A549 (cell line): ENCODE results near the gene EMB. TPM values are rescaled to one million over a fixed set of nuclear protein-coding genes. Genes with fewer than 3 reads are reported as not detected.
"Not testable (repeated sequence)": the region's sequence is repeated elsewhere in the genome, so short reads cannot be mapped to it uniquely, and the experiment has no call there.

Experiments used
- ATAC-seq, 2 experiments: fragments of 200-7000 bp in 1 of 2; fragments of >200 bp in 1 of 2; cut with Nextera tagmentation in 1 of 2; cut with Tn5 transposase in 1 of 2; 3 replicates each; pipeline versions ENCODE4 v1.8.0 to v1.9.1; 2018 to 2020; ENCODE audit warnings: mild to moderate bottlenecking in 1 of 2, moderate library complexity in 1 of 2
- CTCF ChIA-PET: fragments of 300-600 bp; sonication (Branson Sonifier 250); formaldehyde crosslinking; extraction: SDS; loops from one replicate; lab custom pipeline; 2021; ENCODE audit warnings: antibody characterized with exemption, inconsistent platforms; lab: Yijun Ruan, JAX
- POLR2A ChIA-PET: fragments of 350-600 bp; formaldehyde crosslinking; extraction: SDS; loops from one replicate; lab custom pipeline; 2021; ENCODE audit warnings: antibody characterized with exemption, inconsistent platforms; lab: Yijun Ruan, JAX
- DNase-seq, 2 experiments: peaks; one replicate each; pipeline versions ENCODE4 v3.0.0 to v3.0.0-alpha.2; 2011 to 2016; ENCODE audit warnings: low read depth in 1 of 2, low spot score in 1 of 2
- FAIRE-seq: peaks from 2 replicates; lab custom pipeline; 2011; peaks lifted over from hg19 to GRCh38; lab: Jason Lieb, UNC
- H3K27ac ChIP-seq, 2 experiments: fragments of >200 bp; sonication (Bioruptor Twin); formaldehyde crosslinking; 3 replicates each; pipeline ENCODE4 v1.5.1; 2016 to 2017
- H3K4me1 ChIP-seq: fragments of >200 bp; sonication (Bioruptor Twin); formaldehyde crosslinking; 3 replicates; pipeline ENCODE4 v1.6.1; 2016
- H3K4me2 ChIP-seq: fragments of >200 bp; sonication (Bioruptor Twin); formaldehyde crosslinking; 3 replicates; pipeline ENCODE4 v1.6.1; 2016
- H3K4me3 ChIP-seq: fragments of >200 bp; sonication (Bioruptor Twin); formaldehyde crosslinking; 3 replicates; pipeline ENCODE4 v1.5.1; 2016
- H3K9me3 ChIP-seq: fragments of >200 bp; sonication (Bioruptor Twin); formaldehyde crosslinking; 3 replicates; pipeline ENCODE4 v1.6.1; 2016
- BHLHE40 ChIP-seq: IDR thresholded peaks from 2 replicates; pipeline ENCODE4 v1.6.1; 2012; ENCODE audit warnings: low read depth, low read length, inconsistent platforms
- CBX2 ChIP-seq: fragments of 200-600 bp; sonication (generic); IDR thresholded peaks from 2 replicates; pipeline ENCODE4 v1.6.1; 2016; ENCODE audit warnings: low read depth, mild to moderate bottlenecking, borderline replicate concordance
- CHD2 ChIP-seq: fragments of 150-350 bp; IDR thresholded peaks from 2 replicates; pipeline ENCODE4 v1.6.1; 2014; ENCODE audit warnings: low read length; ENCODE audit not compliant: partially characterized antibody
- CHD4 ChIP-seq: fragments of 200-600 bp; sonication (generic); IDR thresholded peaks from 2 replicates; pipeline ENCODE4 v1.6.1; 2016; ENCODE audit warnings: antibody characterized with exemption, mild to moderate bottlenecking, borderline replicate concordance
- EHMT2 ChIP-seq: fragments of 200-600 bp; sonication (generic); IDR thresholded peaks from 2 replicates; pipeline ENCODE4 v1.6.1; 2016; ENCODE audit warnings: antibody characterized with exemption, low read depth, mild to moderate bottlenecking, moderate library complexity
- EP300 ChIP-seq, 2 experiments: fragments of >200 bp; sonication (Bioruptor Twin); formaldehyde crosslinking; IDR thresholded peaks; 2 replicates in 1 of 2; 3 replicates in 1 of 2; pipeline ENCODE4 v1.6.1; 2016 to 2017
- FOSB ChIP-seq: fragments of 250-450 bp; sonication (Bioruptor Pico); IDR thresholded peaks from 2 replicates; pipeline ENCODE4 v1.5.0; 2020; ENCODE audit warnings: mild to moderate bottlenecking, moderate library complexity
- FOXS1 ChIP-seq: fragments of 250-450 bp; sonication (Bioruptor Pico); IDR thresholded peaks from 2 replicates; pipeline ENCODE4 v1.5.0; 2020; ENCODE audit warnings: mild to moderate bottlenecking, moderate library complexity
- HDAC2 ChIP-seq: fragments of 200-600 bp; sonication (generic); IDR thresholded peaks from 2 replicates; pipeline ENCODE4 v1.6.1; 2016
- HOXB5 ChIP-seq: fragments of 250-450 bp; sonication (Bioruptor Pico); IDR thresholded peaks from 2 replicates; pipeline ENCODE4 v1.5.0; 2020; ENCODE audit warnings: mild to moderate bottlenecking, moderate library complexity
- KDM1A ChIP-seq: fragments of 200-600 bp; sonication (generic); IDR thresholded peaks from 2 replicates; pipeline ENCODE4 v1.6.1; 2016; ENCODE audit warnings: low read depth, mild to moderate bottlenecking
- MYC ChIP-seq: IDR thresholded peaks from 2 replicates; pipeline ENCODE4 v1.6.1; 2012; ENCODE audit warnings: mild to moderate bottlenecking, inconsistent platforms, low read length, improper control_type of control experiment, borderline replicate concordance
- NPAS2 ChIP-seq: fragments of 250-450 bp; sonication (Bioruptor Pico); IDR thresholded peaks from 2 replicates; pipeline ENCODE4 v1.8.0; 2022; ENCODE audit warnings: mild to moderate bottlenecking, moderate library complexity, borderline replicate concordance
- PHF8 ChIP-seq: fragments of 200-600 bp; sonication (generic); IDR thresholded peaks from 2 replicates; pipeline ENCODE4 v1.6.1; 2016; ENCODE audit warnings: low read depth, mild to moderate bottlenecking, antibody characterized with exemption, moderate library complexity, borderline replicate concordance
- POLR2AphosphoS2 ChIP-seq: conservative IDR thresholded peaks from 2 replicates; pipeline ENCODE4 v1.6.1; 2012; ENCODE audit warnings: low read length, improper control_type of control experiment, inconsistent platforms
- RCOR1 ChIP-seq: fragments of 150-350 bp; IDR thresholded peaks from 2 replicates; pipeline ENCODE4 v1.6.1; 2014; ENCODE audit warnings: antibody characterized with exemption, low read length, low read depth
- SMC3 ChIP-seq: fragments of >200 bp; sonication (Bioruptor Twin); formaldehyde crosslinking; IDR thresholded peaks from 3 replicates; pipeline ENCODE4 v1.6.1; 2018; ENCODE audit warnings: inconsistent platforms
- TP53 ChIP-seq: fragments of 250-450 bp; sonication (Bioruptor Pico); IDR thresholded peaks from 2 replicates; pipeline ENCODE4 v1.5.0; 2021; ENCODE audit warnings: mild to moderate bottlenecking, moderate library complexity
- ZFP36 ChIP-seq: fragments of 450-650 bp; IDR thresholded peaks from 2 replicates; pipeline ENCODE4 v1.6.1; 2014; ENCODE audit warnings: borderline replicate concordance; ENCODE audit not compliant: partially characterized antibody
- ZNF302 ChIP-seq: fragments of 250-450 bp; sonication (Bioruptor Pico); IDR thresholded peaks from 2 replicates; pipeline ENCODE4 v1.9.0; 2021; ENCODE audit warnings: inconsistent platforms, mild to moderate bottlenecking, moderate library complexity
- ZSCAN20 ChIP-seq: fragments of 250-450 bp; sonication (Bioruptor Pico); IDR thresholded peaks from 2 replicates; pipeline ENCODE4 v1.8.0; 2022; ENCODE audit warnings: mild to moderate bottlenecking, moderate library complexity
- WGBS: methylation state at CpG from one replicate; pipeline ENCODE4 v1.1.6; 2017; ENCODE audit errors: missing lambda C conversion rate; 5-methylcytosine and 5-hydroxymethylcytosine counted together
- polyA plus RNA-seq, 4 experiments: library from polyadenylated mRNA; depleted of rRNA in 3 of 4; stranded (reverse); fragments of >200 nt; fragmentation: RNase III in 1 of 4; extraction: RNeasy Plus Mini Kit Qiagen cat#74134 plus additional on column Dnase treatment in 1 of 4; gene quantifications; 2 replicates in 3 of 4; 3 replicates in 1 of 4; pipeline ENCODE4 v1.2.3, GENCODE V29; 2011 to 2017
- TF ChIP-seq, protein P1 (sequence below): fragments of 450-650 bp; IDR thresholded peaks from 2 replicates; pipeline ENCODE4 v1.6.1; 2014; ENCODE audit warnings: antibody characterized with exemption
- TF ChIP-seq, protein P2 (sequence below): fragments of 200-600 bp; sonication (generic); IDR thresholded peaks from 2 replicates; pipeline ENCODE4 v1.6.1; 2016; ENCODE audit warnings: antibody characterized with exemption, mild to moderate bottlenecking, moderate library complexity

The EMB gene
- polyA plus RNA-seq, 2 of the 4 experiments (the other 2 are of a cell fraction), result 5.2 to 11.9 TPM

DNA sequence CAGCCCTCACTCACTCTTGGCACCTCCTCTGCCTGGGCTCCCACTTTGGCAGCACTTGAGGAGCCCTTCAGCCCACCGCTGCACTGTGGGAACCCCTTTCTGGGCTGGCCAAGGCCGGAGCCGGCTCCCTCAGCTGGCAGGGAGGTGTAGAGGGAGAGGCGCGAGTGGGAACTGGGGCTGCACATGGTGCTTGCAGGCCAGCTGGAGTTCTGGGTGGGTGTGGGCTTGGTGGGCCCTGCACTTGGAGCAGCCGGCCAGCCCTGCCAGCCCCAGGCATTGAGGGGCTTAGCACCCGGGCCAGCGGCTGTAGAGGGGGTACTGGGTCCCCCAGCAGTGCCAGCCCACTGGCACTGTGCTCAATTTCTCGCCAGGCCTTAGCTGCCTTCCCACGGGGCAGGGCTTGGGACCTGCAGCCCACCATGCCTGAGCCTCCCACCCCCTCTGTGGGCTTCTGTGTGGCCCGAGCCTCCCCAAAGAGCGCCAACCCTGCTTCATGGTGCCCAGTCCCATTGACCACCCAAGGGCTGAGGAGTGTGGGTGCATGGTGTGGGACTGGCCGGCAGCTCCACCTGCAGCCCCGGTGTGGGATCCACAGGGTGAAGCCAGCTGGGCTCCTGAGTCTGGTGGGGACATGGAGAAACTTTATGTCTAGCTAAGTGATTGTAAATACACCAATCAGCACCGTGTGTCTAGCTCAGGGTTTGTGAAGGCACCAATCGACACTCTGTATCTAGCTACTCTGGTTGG lies 71.6 kb downstream of the EMB start:
- ATAC-seq, H3K4me1 ChIP-seq, FAIRE-seq, H3K9me3 ChIP-seq, H3K27ac ChIP-seq, H3K4me2 ChIP-seq, H3K4me3 ChIP-seq, POLR2A ChIA-PET, DNase-seq, CTCF ChIA-PET: not testable (repeated sequence)
- WGBS, result 32% methylated on average over 6 of the region's 16 CpGs

DNA sequence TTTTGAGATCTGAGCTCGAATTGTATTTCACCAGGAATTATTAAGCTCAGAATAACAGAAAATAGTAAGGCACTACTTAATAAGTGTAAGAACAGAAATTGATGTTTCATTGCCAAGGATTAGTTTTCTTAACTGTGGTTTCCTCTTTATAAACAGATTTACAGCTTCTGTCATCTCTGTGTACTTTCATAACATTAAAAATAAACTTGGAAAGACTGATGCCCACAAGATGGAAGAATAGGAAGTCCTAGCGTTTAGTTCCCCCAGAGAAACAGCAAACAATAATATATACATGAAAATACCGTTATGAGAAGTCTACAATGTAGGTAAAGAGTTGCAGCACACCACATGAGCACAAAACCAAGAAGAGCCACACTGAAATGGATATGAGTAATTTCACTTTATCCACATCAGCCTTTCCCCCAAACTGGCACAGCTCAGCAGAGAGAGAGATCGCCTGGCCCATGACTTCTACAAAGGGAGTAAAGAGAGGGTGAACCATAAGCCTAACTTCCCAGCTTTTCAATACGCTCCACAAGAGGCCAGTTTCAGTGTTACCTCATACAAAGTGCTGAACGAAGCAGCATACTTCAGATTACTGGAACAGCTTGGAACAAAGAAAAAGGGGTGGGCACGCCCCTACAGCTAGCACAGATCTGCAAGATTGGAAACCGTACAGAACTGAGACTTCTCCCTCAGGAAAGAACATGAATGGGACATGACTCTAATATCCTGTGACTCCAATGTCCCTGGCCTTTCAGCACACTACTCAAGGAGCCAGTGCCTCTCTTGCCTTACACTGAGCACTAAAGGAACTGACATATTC lies 75.4 kb downstream of the EMB start:
- FAIRE-seq (peak; percentile 78), ATAC-seq (no peak; a peak in 1 of 6 replicates), DNase-seq (no peak)
- POLR2A ChIA-PET, result no interaction called here
- H3K4me2 ChIP-seq, result no peak overlapping the region
- CTCF ChIA-PET, result no interaction called here
- TF ChIP-seq KDM1A (no peak), HOXB5 (CRISPR knock-in tag) (no peak), FOSB (CRISPR knock-in tag) (no peak), CHD4 (no peak), ZSCAN20 (CRISPR knock-in tag) (no peak), ZNF302 (no peak), BHLHE40 (no peak), CBX2 (no peak), ZFP36 (no peak), RCOR1 (no peak), POLR2AphosphoS2 (no peak), NPAS2 (no peak), MYC (no peak), TP53 (no peak), HDAC2 (no peak), PHF8 (no peak)
- TF ChIP-seq, protein P1, sequence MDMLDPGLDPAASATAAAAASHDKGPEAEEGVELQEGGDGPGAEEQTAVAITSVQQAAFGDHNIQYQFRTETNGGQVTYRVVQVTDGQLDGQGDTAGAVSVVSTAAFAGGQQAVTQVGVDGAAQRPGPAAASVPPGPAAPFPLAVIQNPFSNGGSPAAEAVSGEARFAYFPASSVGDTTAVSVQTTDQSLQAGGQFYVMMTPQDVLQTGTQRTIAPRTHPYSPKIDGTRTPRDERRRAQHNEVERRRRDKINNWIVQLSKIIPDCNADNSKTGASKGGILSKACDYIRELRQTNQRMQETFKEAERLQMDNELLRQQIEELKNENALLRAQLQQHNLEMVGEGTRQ, result no peak
- H3K9me3 ChIP-seq, result no peaks in the 10 kb centered on the region
- no peak overlapping the region for H3K4me3 ChIP-seq
- H3K4me1 ChIP-seq, result no peaks in the 10 kb centered on the region
- 10% methylated on average over 8 of the region's 8 CpGs for WGBS
- H3K27ac ChIP-seq, result no peak overlapping the region

DNA sequence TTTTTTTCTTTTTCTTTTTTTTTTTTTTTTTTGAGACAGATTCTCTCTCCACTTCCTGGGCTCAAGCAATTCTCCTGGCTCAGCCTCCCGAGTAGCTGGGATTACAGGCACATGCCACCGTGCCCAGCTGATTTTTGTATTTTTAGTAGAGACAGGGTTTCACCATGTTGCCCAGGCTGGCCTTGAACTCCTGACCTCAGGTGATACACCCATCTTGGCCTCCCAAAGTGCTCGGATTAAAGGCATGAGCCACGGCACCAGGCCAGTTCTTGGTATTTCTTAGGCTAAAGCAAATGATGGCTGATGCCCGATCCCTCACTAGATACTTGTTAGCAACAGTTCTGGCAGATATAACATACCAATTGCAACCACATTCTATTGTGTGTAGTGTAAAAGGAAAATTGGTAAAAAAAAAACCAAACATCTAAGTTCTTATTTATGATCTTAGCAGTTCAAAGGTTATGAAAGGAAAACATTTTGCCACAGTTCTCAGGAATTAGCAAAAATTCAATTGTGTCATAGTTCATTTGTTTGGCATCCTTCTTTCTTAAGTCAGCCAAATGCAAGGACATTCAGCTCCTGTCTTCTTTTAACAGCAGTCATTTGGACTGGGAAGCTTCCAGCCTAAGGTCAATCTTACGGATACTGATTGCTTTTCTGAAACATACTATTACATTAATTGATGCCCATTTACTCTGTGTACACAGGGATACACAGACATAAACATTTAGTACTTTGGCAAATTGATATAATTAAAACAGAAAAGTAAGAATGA lies 76.4 kb downstream of the EMB start:
- WGBS, result 11% methylated on average over 6 of the region's 6 CpGs
- H3K4me3 ChIP-seq, CTCF ChIA-PET, H3K4me1 ChIP-seq, H3K4me2 ChIP-seq, POLR2A ChIA-PET, DNase-seq, H3K9me3 ChIP-seq, ATAC-seq, H3K27ac ChIP-seq, FAIRE-seq: not testable (repeated sequence)

DNA sequence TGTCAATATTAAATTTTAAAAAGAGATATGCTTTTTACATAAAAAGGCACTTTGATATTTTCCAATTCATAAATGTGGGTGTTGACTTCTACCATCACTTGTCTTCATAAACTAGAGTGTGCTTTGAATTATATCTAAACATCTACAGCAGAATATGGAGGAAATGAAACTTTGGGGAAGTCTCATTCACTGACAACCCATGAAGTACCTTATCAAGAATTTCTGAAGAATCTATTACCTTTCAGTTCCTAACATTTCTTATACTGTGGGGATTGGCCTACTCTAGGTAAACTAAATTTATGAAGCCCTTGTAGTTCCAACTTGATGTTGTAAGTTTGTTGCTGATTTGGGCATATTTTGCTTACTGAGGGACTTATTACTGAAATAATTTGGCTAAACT lies 81.9 kb downstream of the EMB start:
- Histone ChIP-seq H3K9me3 (no peaks in the 10 kb centered on the region), H3K4me3 (no peak overlapping the region), H3K27ac (no peak overlapping the region), H3K4me2 (no peak overlapping the region), H3K4me1 (no peaks in the 10 kb centered on the region)
- DNase-seq, result no peak
- no peak for ATAC-seq
- FAIRE-seq, result no peak
- POLR2A ChIA-PET, result no interaction called here
- CTCF ChIA-PET, result no interaction called here
- no peak for TF ChIP-seq SMC3
- no peak for TF ChIP-seq CHD2
- no peak for TF ChIP-seq EP300 (IDR thresholded peaks at IDR 0.05)
- TF ChIP-seq CBX2, result no peak
- TF ChIP-seq, protein P1, result no peak
- no peak for TF ChIP-seq NPAS2
- TF ChIP-seq, protein P2, sequence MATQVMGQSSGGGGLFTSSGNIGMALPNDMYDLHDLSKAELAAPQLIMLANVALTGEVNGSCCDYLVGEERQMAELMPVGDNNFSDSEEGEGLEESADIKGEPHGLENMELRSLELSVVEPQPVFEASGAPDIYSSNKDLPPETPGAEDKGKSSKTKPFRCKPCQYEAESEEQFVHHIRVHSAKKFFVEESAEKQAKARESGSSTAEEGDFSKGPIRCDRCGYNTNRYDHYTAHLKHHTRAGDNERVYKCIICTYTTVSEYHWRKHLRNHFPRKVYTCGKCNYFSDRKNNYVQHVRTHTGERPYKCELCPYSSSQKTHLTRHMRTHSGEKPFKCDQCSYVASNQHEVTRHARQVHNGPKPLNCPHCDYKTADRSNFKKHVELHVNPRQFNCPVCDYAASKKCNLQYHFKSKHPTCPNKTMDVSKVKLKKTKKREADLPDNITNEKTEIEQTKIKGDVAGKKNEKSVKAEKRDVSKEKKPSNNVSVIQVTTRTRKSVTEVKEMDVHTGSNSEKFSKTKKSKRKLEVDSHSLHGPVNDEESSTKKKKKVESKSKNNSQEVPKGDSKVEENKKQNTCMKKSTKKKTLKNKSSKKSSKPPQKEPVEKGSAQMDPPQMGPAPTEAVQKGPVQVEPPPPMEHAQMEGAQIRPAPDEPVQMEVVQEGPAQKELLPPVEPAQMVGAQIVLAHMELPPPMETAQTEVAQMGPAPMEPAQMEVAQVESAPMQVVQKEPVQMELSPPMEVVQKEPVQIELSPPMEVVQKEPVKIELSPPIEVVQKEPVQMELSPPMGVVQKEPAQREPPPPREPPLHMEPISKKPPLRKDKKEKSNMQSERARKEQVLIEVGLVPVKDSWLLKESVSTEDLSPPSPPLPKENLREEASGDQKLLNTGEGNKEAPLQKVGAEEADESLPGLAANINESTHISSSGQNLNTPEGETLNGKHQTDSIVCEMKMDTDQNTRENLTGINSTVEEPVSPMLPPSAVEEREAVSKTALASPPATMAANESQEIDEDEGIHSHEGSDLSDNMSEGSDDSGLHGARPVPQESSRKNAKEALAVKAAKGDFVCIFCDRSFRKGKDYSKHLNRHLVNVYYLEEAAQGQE, result no peak
- TF ChIP-seq FOXS1 (CRISPR knock-in tag), result no peak
- TF ChIP-seq ZNF302, result no peak
- TF ChIP-seq EHMT2, result no peak
